Renal cortex interstitium (tissue), 15 donors: ENCODE measurements around the gene ZDHHC11. TPM values are rescaled to one million over a fixed set of nuclear protein-coding genes. Genes with fewer than 3 reads are reported as not detected.

ENCODE experiments used
- DNase-seq, 11 donors: peaks; one replicate each; pipeline ENCODE4 v3.0.0-alpha.2; 2013; ENCODE audit warnings: low read depth in 9 of 11, low spot score in 4 of 11; ENCODE audit errors: extremely low read depth in 1 of 11
- long read RNA-seq, 16 experiments: transcript quantifications; one replicate each; lab custom pipeline, GENCODE V29; 2026
- polyA plus RNA-seq, 3 donors: library from polyadenylated mRNA; unstranded; fragments of 120-200 nt; gene quantifications; one replicate each; pipeline ENCODE4 v1.2.1, GENCODE V29; 2013; ENCODE audit not compliant: insufficient read length in 3 of 3

ZDHHC11 gene, protein sequence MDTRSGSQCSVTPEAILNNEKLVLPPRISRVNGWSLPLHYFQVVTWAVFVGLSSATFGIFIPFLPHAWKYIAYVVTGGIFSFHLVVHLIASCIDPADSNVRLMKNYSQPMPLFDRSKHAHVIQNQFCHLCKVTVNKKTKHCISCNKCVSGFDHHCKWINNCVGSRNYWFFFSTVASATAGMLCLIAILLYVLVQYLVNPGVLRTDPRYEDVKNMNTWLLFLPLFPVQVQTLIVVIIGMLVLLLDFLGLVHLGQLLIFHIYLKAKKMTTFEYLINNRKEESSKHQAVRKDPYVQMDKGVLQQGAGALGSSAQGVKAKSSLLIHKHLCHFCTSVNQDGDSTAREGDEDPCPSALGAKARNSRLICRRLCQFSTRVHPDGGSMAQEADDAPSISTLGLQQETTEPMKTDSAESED
- polyA plus RNA-seq = 10 to 100 TPM in 2 of 3 donors, 1 to 10 TPM in 1; 4.8 to 11.8 (median 10.1) TPM
- long read RNA-seq, donor 1 = 0 reads
- long read RNA-seq, donor 2 = 0 reads
- long read RNA-seq, donor 3 = 0 reads
- long read RNA-seq, donor 4 = 0 reads
- long read RNA-seq, donor 5 = 0 reads
- long read RNA-seq, donor 6 = 0 reads
- long read RNA-seq, donor 7 = 0 reads
- long read RNA-seq, donor 8 = 0 reads
- long read RNA-seq, donor 9 = 0 reads
- long read RNA-seq, donor 10 = 0 reads
- long read RNA-seq, donor 11 = 0 reads
- long read RNA-seq, donor 12 = 0 reads
- long read RNA-seq, donor 13 = 0 reads
- long read RNA-seq, donor 14 = 0 reads
- long read RNA-seq, donor 15 = 0 reads
- long read RNA-seq, donor 16, partial matches to known transcripts = 0 of 2 reads
- long read RNA-seq, donor 16, other reads (novel, unspliced or antisense) = 0 of 2 reads

DNA sequence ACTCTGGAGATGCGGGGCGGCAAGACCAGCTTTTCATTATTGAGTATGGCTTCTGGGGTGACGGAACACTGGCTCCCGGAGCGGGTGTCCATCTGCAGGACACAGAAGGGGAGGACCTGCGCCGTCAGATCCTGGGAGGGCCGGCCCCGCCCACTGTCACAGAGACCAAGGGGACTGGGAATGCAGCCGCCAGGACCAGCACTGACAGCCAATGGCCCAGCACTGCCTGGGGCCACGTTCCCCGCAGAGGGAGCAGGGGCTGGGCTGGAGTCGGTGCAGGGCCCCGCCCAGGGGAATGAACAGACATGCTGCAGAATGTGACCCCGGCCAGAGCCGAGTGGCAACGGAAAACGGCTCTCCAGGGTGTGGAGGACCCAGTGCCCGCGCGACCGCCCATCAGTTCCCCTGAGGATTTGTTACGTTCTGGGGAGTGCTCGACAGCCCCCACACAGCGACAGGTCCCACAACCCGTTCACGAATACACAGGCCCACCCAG, at the start of gene ZDHHC11:
Gene ZDHHC11 (minus strand): TSS at position 476 of the 496 bp plus-strand sequence. CDS start 384 bp downstream, at position 92.
- no peak for DNase-seq

DNA sequence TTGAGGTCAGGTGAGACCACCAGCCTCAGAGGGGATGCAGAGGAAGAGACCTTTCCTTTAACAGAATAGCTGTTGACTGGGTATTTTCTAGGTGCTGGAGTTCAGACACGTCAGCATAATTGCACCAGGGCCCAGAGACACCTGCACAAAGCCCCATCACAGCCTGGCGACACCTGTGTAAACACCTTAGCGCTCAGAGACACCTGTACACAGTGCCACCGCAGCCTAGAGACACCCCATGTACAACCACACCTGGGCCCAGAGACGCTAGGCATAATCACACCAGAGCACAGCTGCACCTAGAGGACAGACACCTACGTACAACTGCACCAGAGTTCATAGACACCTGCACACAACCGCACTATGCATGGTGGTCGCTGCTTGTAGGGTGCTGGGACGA, 42.9 kb upstream of the ZDHHC11 start:
- no peak for DNase-seq

DNA sequence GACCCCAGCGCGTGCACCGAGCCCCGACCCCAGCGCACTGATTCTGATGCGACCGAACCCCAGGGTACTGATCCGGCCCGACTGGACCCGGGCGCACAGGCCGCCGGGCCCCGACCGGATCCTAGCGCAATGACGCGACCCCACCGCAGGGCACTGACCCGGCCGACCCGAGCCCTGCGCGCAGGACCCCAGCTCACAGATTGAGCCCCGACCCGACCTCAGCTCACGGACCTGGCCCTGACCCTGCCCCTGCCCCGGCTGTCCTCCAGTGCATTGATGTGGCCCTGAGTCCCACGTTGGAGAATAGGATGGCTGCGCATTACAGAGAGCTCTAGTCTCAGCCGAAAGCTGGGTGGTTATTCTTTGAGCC, 42.3 kb upstream of the ZDHHC11 start:
- no peak for DNase-seq

DNA sequence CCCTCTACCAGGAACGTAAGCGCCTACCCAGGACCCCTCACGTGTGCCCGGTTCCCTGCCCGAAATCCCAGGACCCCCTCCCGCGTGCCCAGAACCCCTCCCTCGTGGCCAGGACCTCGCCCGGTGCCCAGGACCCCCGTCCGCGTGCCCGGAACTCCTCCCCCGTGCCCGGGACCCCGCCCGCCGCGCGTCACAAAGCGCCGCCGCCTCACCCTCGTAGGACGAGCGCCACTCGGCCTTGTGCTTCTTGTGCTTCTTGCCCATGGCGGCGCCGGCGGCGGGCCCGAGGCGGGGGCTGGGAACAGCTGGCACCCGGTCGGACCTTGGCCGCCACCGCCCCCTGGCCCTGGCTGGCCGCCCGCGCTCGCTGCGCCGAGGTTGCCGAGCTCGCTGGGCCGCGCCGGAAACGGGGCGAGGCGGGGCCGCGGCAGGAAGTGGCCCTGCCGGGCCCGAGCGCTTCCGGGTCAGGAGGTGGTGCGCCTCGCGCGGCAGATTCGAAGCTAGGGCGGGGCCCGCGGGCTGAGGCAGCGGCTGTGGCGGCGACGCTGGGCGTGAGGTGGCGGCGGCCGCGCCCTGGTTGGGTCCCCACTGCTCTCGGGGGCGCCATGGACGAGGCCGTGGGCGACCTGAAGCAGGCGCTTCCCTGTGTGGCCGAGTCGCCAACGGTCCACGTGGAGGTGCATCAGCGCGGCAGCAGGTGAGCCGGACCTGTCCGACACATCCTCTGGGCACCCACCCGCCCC, 41.8 kb upstream of the ZDHHC11 start, which contains the start of the genes BRD9 and TRIP13:
Gene BRD9 (minus strand): TSS at position 408 of the 743 bp plus-strand sequence. CDS start 144 bp downstream, at position 264.
Gene TRIP13 (plus strand): TSS at position 491 of the 743 bp plus-strand sequence. CDS start 115 bp downstream, at position 606.
- peak; percentile 29 to 78 (median 67) for DNase-seq

DNA sequence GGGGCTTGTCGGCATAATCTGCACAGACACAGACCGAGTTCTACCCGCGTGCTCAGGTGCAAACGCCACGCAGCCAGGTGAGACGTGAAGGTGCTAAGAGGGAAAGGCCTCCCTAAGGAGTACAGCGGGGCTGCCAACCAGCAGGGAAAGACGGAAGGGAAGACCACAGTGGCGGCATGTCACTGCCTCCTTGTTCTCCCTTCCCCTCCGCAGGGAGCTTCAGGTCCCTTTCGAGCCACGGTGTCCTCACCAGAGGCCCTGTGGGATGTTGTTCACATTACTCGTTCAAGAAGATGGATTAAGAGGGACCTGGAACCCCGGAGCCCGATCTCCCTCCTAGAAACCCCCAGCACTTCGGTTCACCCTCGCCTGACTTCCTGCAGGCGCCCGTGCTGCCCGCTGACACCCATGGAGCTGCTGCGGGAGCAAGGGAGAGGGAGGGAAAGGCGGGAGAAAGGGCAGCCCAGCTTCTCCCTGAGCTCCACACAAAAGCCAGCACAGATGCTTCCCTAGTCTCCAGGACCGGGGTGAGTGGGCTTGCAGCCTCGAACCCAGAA, 41.1 kb upstream of the ZDHHC11 start:
- peak in 1 of 11 donors; percentile 9 for DNase-seq

DNA sequence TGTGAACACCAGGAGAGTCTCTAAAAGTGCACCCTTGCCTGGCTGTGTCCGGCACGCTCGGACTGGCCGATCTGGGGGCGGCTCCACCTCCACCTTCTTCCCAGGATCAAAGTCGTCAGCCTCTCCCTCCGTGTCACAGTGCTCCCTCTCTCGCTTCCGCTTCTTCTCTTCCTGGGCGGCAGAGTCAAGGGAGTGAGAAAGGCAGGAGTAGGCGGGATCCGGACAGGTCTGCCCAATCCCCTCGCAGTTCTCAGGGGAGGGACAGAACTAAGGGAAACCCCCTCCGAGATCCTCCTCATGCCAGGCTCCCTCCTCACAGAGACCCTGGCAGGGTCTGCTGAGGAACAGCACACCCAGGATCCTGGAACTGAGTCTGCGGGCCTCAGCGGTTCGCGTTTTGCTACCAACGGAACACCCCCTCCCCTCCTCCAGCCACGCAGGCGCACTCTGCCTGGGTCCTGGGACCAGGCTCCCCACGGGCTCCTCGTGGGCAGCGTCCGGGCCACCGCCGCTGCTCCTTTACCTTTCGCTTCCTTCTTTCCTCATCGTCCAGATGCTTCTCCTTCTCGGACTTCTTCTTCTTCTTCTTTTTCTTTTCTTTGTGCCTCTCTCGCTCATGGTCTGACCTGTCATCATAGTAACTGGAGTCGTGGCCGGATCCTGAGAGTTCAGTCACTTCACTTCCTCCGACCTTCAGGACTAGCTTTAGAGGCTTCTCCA, 40.5 kb upstream of the ZDHHC11 start:
- DNase-seq = no peak

DNA sequence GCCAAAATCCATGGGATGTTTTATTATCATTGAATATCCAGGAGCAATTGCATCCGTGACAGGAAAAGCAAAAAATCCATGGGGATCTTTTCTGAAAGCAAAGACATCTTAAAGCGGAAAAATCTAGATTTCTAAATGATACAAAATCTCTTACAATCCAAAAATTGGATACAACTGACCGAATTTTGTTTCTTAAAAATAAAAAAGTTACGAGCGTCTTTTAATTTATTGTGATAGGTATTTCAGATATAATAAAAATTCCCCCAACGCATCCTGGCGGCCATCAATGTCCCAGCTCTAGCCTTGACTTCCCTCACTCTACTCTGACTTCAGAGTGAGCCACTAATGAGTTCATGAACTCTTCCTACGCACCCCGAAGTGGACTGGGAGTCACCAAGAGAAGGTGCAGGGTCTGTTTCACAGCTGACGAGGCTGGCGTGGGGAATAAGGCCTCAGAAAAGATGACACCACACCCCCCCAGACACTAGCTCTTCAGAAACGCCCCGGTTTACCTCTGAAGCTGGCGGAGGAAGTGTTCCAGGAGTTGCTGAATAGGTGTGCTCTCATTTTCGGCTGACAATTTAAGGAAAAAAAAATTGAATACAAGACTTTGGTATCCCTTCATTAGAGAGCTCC, 38.4 kb upstream of the ZDHHC11 start:
- no peak for DNase-seq

DNA sequence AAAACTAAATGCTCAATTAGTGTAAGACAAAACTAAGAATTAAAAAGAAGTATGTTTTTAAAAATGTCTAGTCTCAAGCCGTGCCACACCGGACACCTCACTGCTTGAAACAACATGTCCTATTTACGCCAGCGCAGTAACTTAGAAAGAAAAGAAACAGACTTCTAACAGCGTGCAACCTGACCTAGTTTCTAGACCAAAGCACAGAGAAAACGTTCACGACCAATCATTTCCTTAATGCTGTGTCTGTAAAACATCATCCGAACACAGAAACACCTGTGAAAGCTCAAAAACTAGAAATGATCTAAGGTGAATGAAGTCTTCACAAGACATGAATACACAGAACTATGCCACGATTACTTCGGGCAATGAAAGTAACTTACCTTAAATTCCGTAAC, 37.9 kb upstream of the ZDHHC11 start:
- no peak for DNase-seq

DNA sequence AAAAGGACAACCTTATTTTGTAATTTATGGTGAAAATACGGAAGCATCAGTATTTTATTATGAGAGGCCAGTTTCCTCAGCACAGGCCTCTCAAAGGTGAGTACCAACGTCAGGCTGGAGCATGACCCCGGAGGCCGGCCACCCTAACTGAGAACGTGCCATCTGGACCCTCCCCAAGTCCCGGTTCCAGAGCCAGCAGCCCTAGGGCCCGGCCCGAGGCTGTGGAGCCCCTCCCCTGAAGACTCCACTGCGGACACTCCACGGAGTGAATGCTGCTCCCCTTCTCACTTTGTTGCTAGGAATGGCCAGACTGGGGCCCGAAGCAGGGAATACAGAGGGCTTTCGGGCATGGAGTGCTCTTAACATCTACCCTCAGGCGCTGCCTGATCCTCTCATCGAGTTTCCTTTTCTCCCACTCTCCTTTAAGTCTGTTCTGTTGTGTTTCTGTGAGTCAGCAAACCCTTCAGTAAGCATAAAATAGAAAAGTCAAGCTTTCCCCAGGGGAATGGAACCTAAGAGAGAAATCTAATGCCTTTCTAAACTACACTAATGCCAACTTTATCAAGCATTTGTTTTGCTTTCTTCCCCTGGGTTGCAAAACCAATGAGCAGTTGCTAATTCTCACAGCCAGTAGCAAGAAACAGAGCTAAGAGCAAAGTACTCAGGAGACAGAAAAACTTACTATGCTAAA, 37.3 kb upstream of the ZDHHC11 start:
- DNase-seq = no peak

DNA sequence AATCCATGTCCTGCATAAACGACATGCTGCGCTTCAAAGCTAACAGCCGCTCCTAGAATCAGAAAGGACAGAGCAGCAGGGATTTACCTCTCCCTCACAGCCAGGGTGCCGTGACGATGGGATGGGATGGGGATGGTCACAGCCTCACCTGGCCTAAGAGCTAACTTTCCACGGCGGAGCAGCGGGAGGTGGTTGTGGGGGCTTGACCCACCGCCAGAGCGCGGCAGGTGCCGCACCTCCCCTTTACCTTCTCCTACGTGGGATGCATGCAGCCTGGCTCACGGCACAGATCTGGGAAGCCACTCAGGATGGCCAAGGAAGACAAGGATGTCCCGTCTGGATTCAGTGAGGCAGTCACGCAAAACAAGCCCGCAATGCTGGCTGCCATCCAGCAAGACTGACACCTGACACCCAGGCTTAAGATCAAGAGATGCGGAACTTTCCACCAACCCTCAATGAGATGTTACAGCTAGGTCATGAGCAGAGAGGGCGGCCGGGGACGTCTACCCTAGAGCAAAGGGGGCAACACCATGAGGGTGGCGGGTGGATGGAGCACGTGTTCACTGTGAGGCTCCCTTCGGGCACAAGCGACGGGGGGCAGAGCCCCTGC, 36.0 kb upstream of the ZDHHC11 start:
- no peak for DNase-seq

DNA sequence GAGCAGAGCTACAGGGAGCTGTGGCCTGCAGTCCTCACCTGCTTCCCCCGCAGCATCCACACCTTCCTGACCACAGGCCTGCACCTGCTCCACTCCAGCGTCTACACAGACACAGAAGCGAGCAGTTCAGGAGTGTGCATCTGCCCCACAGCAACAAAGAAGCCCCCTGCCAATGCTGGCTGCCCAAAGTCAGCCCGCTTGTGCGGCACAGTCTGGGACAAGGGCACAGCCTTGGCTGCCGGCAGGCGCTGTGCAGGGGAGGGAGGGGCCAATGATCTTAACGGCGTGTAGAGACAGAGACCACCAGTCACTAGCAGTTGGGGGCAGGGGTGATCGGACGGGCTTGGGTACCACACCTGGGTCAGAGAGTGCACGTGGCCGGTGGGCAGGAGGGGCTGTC, 35.2 kb upstream of the ZDHHC11 start:
- DNase-seq = no peak

DNA sequence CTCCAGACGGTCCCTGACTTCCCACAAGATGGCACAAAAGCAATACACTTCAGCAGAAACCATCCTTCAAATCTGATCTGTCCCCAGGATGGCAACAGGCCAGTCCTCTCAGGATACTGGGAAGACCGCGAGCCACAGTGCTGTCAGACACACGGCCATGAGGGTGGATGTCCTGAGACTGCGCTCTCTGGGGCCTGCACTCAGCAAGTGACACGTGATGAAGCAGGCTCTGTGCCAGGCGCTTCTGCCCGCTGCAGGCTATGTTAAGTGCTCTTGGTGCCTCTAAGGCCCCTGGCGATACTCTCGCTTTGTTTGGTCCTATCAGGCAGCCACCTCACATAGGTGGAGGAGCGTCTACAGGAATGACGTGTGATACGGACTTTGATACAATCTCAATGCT, 34.7 kb upstream of the ZDHHC11 start:
- no peak for DNase-seq

DNA sequence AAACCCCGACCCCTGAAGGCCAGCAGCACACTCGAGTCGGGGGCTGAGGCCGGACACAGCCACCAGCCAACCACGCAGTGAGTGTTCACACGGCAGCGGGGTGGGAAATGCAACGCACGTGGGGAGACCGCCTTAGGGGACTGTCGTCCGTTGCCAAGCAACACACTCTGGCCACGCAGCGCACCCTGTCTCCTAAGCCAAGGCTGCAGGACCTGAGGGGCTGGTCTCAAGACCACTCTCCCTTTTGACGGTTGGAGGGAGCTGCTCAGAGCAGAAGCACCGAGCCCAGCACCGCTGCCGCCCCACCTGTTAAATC, 34.3 kb upstream of the ZDHHC11 start:
- DNase-seq = no peak

DNA sequence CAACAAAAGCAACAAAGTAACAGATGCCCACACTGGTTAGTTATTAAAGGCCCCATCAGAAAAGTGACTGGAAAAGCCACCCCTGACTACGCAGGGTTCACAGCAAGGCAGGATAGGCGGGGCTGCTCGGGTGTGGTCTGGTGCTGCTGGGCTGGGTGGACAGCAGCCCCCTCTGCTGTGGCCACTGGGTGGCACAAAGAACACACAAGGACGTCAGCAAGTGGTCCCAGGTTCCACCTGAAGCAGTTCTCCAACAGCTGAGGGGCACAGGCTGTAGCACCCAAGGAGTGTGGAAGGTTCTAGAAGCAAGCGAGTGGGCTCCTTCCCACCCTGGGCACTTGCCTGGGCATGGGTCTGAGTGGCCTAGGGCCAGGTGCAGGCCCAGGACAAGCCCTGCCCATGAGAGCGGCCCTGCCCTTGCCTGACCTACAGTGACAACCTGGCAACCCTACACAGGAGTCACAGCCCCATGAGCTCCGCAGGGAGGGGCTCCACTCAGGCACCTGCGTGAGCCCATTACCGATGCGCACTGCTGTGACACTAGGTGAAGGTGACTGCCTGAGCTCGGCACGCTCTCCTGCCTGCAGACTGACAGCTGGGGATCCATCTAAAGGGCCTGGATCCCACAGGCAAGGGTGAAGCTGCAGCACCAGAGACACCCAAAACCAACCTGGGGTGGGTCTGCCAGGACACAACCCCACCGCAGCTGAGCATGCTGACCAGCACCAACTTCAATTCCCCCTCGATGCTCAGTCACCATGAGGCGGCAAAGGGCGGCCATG, 33.8 kb upstream of the ZDHHC11 start:
- no peak for DNase-seq

DNA sequence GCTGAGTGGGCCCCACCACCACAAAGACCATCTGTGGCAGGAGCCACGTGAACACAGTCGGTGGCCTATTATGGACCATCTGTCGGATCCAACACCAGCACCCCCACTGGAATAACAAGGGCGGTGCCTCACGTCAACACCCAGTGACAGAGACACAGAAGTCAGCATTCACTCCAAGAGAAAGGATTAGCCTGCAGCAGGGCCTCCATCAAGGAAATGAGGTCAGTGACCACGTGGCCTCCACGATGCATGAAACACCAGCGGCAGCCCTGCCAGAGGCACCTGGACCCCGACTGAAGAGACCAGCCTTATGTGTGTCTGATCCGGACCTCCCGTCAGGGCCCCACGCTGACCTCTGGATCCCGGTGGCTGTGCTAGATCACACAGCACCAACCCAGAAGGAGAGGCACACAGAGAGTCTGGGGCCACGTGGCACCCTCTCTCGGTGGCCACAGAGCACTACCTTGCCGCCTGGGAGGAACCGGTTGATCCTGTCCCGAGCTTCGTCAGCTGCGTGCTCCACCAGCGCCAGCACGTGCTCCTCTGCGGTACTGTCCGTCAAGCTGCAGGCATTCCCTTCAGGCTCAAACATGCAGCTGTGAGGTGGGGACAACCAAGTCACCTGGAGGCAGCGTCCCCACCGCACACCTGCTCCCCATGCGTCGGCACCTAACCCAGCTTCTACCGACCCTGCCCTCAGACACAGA, 32.8 kb upstream of the ZDHHC11 start:
- no peak for DNase-seq
